Neutrophil (primary cell): ENCODE data around the gene PAQR4.
A peak's percentile ranks its signal among the peaks of the same experiment; 100 is the strongest.
"Not testable (repeated sequence)": the region's sequence is repeated elsewhere in the genome, so short reads cannot be mapped to it uniquely, and the experiment has no call there.

ENCODE experiments used
- H3K27ac ChIP-seq: fragments of 200-600 bp; sonication (generic); 2 replicates; pipeline ENCODE4 v1.5.1; 2016; ENCODE audit warnings: mild to moderate bottlenecking, moderate library complexity
- H3K27me3 ChIP-seq: fragments of 200-600 bp; sonication (generic); 2 replicates; pipeline ENCODE4 v1.6.0; 2016; ENCODE audit warnings: mild to moderate bottlenecking
- H3K36me3 ChIP-seq: fragments of 200-600 bp; sonication (generic); 2 replicates; pipeline ENCODE4 v1.5.1; 2017
- H3K4me1 ChIP-seq, 2 experiments: fragments of 200-600 bp in 1 of 2; sonication (generic) in 1 of 2; 1 replicate in 1 of 2; 2 replicates in 1 of 2; pipeline versions ENCODE4 v1.5.1 to v1.6.1; 2013 to 2016; ENCODE audit warnings: low read depth in 1 of 2, low read length in 1 of 2, mild to moderate bottlenecking in 1 of 2, moderate library complexity in 1 of 2; ENCODE audit not compliant: control insufficient read depth in 1 of 2, insufficient read depth in 1 of 2
- H3K4me3 ChIP-seq, 2 experiments: fragments of 200-600 bp in 1 of 2; sonication (generic) in 1 of 2; 1 replicate in 1 of 2; 2 replicates in 1 of 2; pipeline ENCODE4 v1.5.1; 2013 to 2016; ENCODE audit warnings: low read depth in 1 of 2, low read length in 1 of 2, mild to moderate bottlenecking in 1 of 2, moderate library complexity in 1 of 2
- H3K9me3 ChIP-seq: fragments of 200-600 bp; sonication (generic); 2 replicates; pipeline ENCODE4 v1.5.1; 2016
- TF ChIP-seq, protein P1 (sequence below): fragments of 200-600 bp; sonication (generic); IDR thresholded peaks from 2 replicates; pipeline ENCODE4 v1.5.1; 2016; ENCODE audit warnings: antibody characterized with exemption

PAQR4 gene

DNA sequence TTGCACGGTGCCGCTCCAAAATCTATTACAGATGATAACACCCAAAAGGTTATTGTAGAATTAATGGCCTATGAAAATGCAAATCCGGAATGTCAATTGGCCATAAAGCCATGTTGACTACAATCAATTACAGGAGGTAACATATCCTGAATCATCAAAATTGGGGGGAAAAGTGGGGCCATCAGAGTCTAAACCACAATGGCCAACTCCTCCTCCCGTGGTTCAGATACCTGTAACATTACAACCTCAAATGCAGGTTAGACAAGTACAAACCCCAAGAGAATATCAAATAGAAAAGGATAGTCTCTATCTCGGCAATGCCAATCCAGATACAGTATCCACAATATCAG, 42.5 kb upstream of the PAQR4 start:
- no peaks in the 10 kb centered on the region for H3K9me3 ChIP-seq
- H3K27me3 ChIP-seq = no peaks in the 10 kb centered on the region
- H3K27ac ChIP-seq = no peak overlapping the region
- H3K36me3 ChIP-seq = no peaks in the 10 kb centered on the region
- peak overlapping the region in 1 of 2 experiments; percentile 30 for H3K4me3 ChIP-seq
- H3K4me1 ChIP-seq = peaks cover 8% of the 10 kb centered on the region in 2 experiments
- TF ChIP-seq, protein P1, sequence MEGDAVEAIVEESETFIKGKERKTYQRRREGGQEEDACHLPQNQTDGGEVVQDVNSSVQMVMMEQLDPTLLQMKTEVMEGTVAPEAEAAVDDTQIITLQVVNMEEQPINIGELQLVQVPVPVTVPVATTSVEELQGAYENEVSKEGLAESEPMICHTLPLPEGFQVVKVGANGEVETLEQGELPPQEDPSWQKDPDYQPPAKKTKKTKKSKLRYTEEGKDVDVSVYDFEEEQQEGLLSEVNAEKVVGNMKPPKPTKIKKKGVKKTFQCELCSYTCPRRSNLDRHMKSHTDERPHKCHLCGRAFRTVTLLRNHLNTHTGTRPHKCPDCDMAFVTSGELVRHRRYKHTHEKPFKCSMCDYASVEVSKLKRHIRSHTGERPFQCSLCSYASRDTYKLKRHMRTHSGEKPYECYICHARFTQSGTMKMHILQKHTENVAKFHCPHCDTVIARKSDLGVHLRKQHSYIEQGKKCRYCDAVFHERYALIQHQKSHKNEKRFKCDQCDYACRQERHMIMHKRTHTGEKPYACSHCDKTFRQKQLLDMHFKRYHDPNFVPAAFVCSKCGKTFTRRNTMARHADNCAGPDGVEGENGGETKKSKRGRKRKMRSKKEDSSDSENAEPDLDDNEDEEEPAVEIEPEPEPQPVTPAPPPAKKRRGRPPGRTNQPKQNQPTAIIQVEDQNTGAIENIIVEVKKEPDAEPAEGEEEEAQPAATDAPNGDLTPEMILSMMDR = no peak

DNA sequence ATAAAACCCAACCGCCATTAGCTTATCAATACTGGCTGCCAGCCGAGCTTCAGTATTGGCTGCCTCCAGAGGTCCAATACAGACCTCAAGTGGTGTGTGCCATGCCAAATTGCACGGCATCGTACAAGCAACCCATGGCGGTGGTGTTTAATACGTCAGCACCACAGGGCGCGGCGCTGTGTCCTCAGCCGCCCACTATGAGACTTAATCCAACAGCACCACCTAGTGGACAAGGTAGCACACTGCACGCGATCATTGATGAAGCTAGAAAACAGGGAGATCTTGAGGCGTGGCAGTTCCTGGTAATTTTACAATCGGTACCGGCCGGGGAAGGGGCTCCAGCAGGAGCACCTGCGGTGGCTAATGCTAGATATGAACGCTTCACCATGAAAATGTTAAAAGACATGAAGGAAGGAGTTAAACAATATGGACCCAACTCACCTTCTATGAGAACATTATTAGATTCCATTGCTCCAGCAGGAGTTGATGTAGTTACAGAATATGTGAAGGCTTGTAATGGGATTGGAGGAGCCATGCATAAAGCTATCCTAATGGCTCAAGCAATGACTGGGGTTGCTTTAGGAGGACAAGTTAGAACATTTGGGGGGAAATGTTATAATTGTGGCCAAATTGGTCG, 42.0 kb upstream of the PAQR4 start:
- no peaks in the 10 kb centered on the region for H3K27me3 ChIP-seq
- no peak overlapping the region for H3K27ac ChIP-seq
- H3K4me1 ChIP-seq = peaks cover 8% of the 10 kb centered on the region in 2 experiments
- TF ChIP-seq, protein P1 = peak; percentile 97
- peak overlapping the region in 1 of 2 experiments; percentile 30 for H3K4me3 ChIP-seq
- no peaks in the 10 kb centered on the region for H3K9me3 ChIP-seq
- no peaks in the 10 kb centered on the region for H3K36me3 ChIP-seq

GRCh38 chr16:2928151-2928550, 41.0 kb upstream of the PAQR4 start:
- H3K4me1 ChIP-seq, H3K27me3 ChIP-seq, H3K36me3 ChIP-seq: not testable (repeated sequence)

DNA sequence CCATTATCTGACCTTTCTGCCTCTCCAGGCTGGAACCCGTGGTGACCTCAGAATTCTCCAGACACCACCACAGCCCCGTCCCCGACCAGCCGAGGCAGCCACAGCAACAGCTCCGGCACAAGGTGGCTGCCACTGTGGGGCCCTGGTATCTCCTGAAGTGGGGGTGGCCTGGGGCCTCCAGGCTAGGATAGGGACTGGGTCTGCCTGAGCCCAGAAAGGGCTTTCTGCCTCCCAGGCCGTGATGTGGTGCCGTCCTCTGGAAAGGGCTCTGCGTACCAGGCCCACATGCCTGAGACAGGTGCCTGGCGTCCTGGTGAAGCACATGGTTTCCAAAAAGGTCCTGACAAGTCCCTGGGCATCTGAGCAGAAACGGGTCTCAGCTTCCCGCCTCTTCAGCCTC, 40.4 kb upstream of the PAQR4 start:
- H3K9me3 ChIP-seq = no peaks in the 10 kb centered on the region
- H3K27me3 ChIP-seq = no peaks in the 10 kb centered on the region
- no peak overlapping the region for H3K4me3 ChIP-seq
- H3K36me3 ChIP-seq = peaks cover 9% of the 10 kb centered on the region
- peaks cover 8% of the 10 kb centered on the region in 2 experiments for H3K4me1 ChIP-seq
- H3K27ac ChIP-seq = no peak overlapping the region
- TF ChIP-seq, protein P1 = no peak

More at GRCh38 chr16:2928151-2928550, 41.0 kb upstream of the PAQR4 start:
- not testable (repeated sequence) for H3K9me3 ChIP-seq, H3K4me3 ChIP-seq, H3K27ac ChIP-seq

DNA sequence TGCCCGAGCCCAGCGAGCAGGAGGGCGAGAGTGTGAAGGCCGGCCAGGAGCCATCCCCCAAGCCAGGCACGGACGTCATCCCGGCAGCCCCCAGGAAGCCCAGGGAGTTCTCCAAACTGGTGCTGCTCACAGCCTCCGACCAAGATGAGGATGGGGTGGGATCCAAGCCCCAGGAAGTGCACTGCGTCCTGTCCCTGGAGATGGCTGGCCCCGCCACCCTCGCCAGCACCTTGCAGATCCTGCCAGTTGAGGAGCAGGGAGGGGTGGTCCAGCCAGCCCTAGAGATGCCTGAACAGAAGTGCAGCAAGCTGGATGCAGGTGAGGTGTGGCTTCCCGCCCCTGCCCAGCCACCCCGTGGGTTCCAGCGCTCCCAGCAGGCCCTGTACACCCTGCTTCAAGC, 39.5 kb upstream of the PAQR4 start:
- H3K27me3 ChIP-seq = no peaks in the 10 kb centered on the region
- no peak overlapping the region for H3K27ac ChIP-seq
- no peak overlapping the region for H3K4me3 ChIP-seq
- peaks cover 8 to 12% of the 10 kb centered on the region in 2 experiments for H3K4me1 ChIP-seq
- TF ChIP-seq, protein P1 = no peak
- H3K36me3 ChIP-seq = peaks cover 18% of the 10 kb centered on the region
- H3K9me3 ChIP-seq = no peaks in the 10 kb centered on the region

- Histone ChIP-seq H3K4me1 (peaks cover 8 to 12% of the 10 kb centered on the region in 2 experiments), H3K4me3 (no peak overlapping the region), H3K27me3 (no peaks in the 10 kb centered on the region), H3K9me3 (no peaks in the 10 kb centered on the region), H3K36me3 (peaks cover 21% of the 10 kb centered on the region), H3K27ac (no peak overlapping the region)
- TF ChIP-seq, protein P1 = no peak
Measured at GRCh38 chr16:2930236-2930635, 38.9 kb upstream of the PAQR4 start.

- not testable (repeated sequence) for H3K9me3 ChIP-seq, H3K4me3 ChIP-seq, H3K27ac ChIP-seq, H3K27me3 ChIP-seq
- Histone ChIP-seq H3K4me1 (peaks cover 8 to 14% of the 10 kb centered on the region in 2 experiments), H3K36me3 (peaks cover 30% of the 10 kb centered on the region)
Measured at GRCh38 chr16:2931231-2931914, 37.8 kb upstream of the PAQR4 start.
